ENCODE results near the gene DUSP10.

DNA sequence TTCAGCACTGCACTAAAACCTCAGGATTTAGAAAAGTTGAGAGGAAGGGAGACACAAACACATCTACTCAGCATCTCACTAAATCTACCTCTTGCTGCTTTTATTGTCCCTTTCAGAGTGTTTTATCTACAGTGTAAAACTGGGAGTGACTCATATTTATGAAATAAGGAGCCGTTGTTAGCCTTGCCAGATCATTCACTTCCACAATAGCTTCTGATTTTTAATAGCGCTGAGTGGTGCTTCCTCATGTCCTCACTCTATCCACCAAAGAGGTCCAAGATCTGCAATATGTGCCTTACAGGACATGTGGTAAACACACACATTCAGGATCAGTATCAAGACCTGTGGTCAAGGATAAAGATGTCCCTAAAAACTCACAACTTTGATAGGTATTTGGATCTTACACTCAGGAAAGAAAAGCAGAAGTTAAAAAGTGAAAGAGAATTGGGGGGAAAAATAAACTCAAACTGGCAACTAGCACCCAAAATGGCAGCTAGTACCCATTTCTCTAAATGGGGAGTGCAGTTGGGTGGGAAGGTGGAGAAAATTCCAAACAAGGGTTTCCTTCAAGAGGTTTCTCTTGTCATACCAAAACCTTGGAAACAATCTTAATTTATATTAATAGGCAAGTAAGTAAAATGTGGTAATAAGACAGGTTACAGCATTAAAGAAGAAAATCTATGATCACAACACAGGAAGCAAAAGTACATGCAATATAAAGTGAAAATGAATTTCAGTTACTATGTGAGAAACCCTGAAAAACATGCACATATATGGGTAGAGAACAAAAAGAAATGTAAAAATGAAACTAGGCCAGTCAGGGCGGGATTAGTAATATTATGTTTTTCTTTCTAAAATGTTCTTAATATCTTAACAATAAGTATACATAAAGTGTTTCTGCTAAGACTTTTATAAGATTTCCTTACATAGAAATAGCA lies 15.9 kb downstream of the DUSP10 start:
- TF ChIP-seq, protein P1, sequence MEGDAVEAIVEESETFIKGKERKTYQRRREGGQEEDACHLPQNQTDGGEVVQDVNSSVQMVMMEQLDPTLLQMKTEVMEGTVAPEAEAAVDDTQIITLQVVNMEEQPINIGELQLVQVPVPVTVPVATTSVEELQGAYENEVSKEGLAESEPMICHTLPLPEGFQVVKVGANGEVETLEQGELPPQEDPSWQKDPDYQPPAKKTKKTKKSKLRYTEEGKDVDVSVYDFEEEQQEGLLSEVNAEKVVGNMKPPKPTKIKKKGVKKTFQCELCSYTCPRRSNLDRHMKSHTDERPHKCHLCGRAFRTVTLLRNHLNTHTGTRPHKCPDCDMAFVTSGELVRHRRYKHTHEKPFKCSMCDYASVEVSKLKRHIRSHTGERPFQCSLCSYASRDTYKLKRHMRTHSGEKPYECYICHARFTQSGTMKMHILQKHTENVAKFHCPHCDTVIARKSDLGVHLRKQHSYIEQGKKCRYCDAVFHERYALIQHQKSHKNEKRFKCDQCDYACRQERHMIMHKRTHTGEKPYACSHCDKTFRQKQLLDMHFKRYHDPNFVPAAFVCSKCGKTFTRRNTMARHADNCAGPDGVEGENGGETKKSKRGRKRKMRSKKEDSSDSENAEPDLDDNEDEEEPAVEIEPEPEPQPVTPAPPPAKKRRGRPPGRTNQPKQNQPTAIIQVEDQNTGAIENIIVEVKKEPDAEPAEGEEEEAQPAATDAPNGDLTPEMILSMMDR (IDR thresholded peaks at IDR 0.05) = no peak
- TF ChIP-seq EZH2 (IDR thresholded peaks at IDR 0.05; ENCODE audit: borderline replicate concordance, insufficient read depth, low read depth, low read length, poor library complexity, severe bottlenecking) = no peak

All from B cell (primary cell).